ENCODE data around the gene LRRC51.
"Not testable (repeated sequence)": the region's sequence is repeated elsewhere in the genome, so short reads cannot be mapped to it uniquely, and the experiment has no call there.

The LRRC51 gene

DNA sequence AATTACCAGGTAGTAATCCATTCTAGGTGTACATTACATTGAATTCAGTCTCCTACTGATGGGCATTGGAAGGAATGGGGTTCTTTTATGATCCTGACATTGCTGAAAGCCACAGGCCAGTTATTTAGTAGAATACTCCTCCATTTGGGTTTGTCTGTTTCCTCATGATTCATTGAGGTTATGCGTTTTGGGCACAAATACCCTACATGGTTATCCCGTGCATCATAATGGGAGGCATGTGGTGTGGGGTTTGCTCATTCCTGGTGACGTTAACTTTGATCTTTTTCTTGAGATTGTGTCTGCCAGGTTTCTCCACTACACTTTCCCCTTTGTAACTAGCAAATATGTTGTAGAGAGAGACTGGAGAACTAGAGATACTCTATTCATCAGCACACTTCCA, 60.4 kb downstream of the LRRC51 start:
- TF ChIP-seq, protein P1, sequence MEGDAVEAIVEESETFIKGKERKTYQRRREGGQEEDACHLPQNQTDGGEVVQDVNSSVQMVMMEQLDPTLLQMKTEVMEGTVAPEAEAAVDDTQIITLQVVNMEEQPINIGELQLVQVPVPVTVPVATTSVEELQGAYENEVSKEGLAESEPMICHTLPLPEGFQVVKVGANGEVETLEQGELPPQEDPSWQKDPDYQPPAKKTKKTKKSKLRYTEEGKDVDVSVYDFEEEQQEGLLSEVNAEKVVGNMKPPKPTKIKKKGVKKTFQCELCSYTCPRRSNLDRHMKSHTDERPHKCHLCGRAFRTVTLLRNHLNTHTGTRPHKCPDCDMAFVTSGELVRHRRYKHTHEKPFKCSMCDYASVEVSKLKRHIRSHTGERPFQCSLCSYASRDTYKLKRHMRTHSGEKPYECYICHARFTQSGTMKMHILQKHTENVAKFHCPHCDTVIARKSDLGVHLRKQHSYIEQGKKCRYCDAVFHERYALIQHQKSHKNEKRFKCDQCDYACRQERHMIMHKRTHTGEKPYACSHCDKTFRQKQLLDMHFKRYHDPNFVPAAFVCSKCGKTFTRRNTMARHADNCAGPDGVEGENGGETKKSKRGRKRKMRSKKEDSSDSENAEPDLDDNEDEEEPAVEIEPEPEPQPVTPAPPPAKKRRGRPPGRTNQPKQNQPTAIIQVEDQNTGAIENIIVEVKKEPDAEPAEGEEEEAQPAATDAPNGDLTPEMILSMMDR (conservative IDR thresholded peaks at IDR 0.05; ENCODE audit: low read depth, low read length) = no peak
- H3K4me3 ChIP-seq (ENCODE audit: low read length) = no peak overlapping the region
- DNase-seq (ENCODE audit: low read depth) = peak; percentile 76

DNA sequence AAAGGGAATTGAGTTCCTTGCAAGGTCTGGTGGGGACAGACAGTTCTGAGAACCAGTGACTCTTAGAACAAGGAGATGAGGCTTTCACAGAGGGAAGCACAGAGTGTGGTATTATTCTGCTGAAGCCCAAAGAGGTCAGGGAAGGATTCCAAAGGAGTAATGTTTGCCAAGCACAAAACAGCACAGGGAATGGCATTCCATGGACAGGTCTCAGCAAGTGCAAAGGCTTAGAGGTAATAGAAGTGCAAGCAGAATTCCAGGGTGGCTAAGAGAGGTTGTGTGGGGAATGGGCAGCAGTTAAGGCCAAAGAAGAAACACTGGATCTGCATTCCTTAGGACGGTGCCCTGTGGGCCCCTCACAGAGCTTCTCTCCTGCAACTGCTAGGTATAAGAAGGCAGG, 61.4 kb downstream of the LRRC51 start:
- DNase-seq (ENCODE audit: low read depth) = peak; percentile 58
- H3K4me3 ChIP-seq (ENCODE audit: low read length) = not testable (repeated sequence)

DNA sequence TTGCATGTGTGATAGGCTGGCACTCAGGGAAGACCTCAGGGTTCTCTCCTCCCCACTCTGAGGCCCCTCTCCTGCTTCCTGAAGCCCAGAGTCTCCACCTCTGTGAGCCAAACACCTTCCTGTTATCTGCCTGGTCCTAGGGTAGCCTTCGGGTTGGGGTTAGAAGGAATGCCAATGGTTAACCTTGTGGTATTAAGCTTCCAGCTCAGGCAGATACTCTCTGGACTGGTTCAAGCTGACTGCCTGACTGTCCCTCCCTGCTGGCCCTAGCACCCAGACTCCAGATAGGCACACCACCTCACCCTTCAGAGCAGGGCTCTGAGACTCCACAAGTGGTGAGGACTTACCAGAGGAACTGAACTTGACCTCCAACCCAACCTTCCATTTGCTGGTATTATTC, 61.9 kb downstream of the LRRC51 start:
- not testable (repeated sequence) for DNase-seq (ENCODE audit: low read depth); H3K4me3 ChIP-seq (ENCODE audit: low read length)

DNA sequence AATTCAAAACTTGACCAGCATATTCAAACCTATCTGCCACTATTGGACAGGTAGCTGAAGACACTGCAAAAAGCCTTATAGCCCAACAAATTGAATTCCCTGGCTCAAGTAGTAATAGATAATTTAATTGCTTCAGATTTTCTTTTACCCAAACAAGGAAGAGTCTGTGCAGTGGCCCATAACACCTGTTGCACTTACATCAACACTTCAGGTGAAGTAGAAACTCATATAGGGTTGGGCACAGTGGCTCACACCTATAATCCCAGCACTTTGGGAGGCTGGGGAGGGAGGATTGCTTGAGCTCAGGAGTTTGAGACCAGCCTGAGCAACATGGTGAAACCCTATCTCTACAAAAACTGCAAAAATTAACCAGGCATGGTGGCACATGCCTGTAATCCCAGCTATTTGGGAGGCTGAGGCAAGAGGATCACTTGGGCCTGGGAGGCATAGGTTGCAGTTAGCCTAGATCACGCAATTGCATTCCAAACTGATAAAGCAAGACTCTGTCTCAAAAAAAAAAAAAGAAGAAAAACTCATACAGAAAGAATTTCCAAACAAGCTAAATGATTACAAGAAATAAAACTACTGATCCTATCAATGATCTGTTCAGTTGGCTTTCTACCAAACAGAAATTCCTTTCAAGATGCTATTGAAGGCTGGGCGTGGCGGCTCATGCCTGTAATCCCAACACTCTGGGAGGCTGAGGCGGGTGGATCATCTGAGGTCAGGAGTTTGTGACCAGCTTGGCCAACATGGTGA, 64.3 kb downstream of the LRRC51 start:
- peak; percentile 81 for DNase-seq (ENCODE audit: low read depth)
- TF ChIP-seq, protein P1 (conservative IDR thresholded peaks at IDR 0.05; ENCODE audit: low read depth, low read length) = no peak
- no peak overlapping the region for H3K4me3 ChIP-seq (ENCODE audit: low read length)

Data from retinal pigment epithelial cell (primary cell).